SK-N-SH (cell line): ENCODE data around the gene TMCO2. TPM values are rescaled to one million over a fixed set of nuclear protein-coding genes. Genes with fewer than 3 reads are reported as not detected.
A peak's percentile ranks its signal among the peaks of the same experiment; 100 is the strongest.

ENCODE experiments used
- CTCF ChIA-PET: fragments of 300-600, 350-600 bp; formaldehyde crosslinking; extraction: SDS; loops from one replicate; lab custom pipeline; 2021; lab: Yijun Ruan, JAX
- POLR2A ChIA-PET: fragments of 350-600 bp; sonication (Branson Sonifier 250); formaldehyde crosslinking; extraction: SDS; loops from one replicate; lab custom pipeline; 2020; ENCODE audit warnings: antibody characterized with exemption, inconsistent platforms; lab: Yijun Ruan, JAX
- DNase-seq: peaks from one replicate; pipeline ENCODE4 v3.0.0; 2012
- H2AFZ ChIP-seq: fragments of 200-600 bp; sonication (generic); 2 replicates; pipeline ENCODE4 v1.8.1; 2016; ENCODE audit warnings: antibody characterized with exemption, mild to moderate bottlenecking, low read depth
- H3F3A ChIP-seq: fragments of 200-600 bp; sonication (generic); replicated peaks from 2 replicates; pipeline ENCODE3; 2016; ENCODE audit warnings: antibody characterized with exemption, mild to moderate bottlenecking; ENCODE audit not compliant: insufficient read depth
- H3K27ac ChIP-seq, 2 experiments: fragments of 200-500 bp in 1 of 2; fragments of 200-600 bp in 1 of 2; sonication (Bioruptor generic) in 1 of 2; sonication (generic), shearing (Covaris generic) in 1 of 2; 2 replicates each; pipeline versions ENCODE4 v1.5.1 to v1.6.1; 2014 to 2016; ENCODE audit warnings: low read depth in 2 of 2, inconsistent platforms in 1 of 2, low read length in 1 of 2, mild to moderate bottlenecking in 1 of 2, mixed read lengths in 1 of 2
- H3K27me3 ChIP-seq: fragments of 200-600 bp; sonication (generic), shearing (Covaris generic); 2 replicates; pipeline ENCODE4 v1.6.1; 2016; ENCODE audit warnings: mixed run types; ENCODE audit not compliant: insufficient read depth
- H3K36me3 ChIP-seq, 2 experiments: fragments of 200-500 bp in 1 of 2; fragments of 200-600 bp in 1 of 2; sonication (Bioruptor generic) in 1 of 2; sonication (generic) in 1 of 2; replicated peaks in 1 of 2; 2 replicates each; pipeline versions ENCODE3 to v1.5.1; 2014 to 2016; ENCODE audit warnings: low read length in 1 of 2, mild to moderate bottlenecking in 1 of 2; ENCODE audit not compliant: insufficient read depth in 2 of 2, control insufficient read depth in 1 of 2
- H3K4me1 ChIP-seq, 2 experiments: fragments of 200-500 bp in 1 of 2; fragments of 200-600 bp in 1 of 2; sonication (Bioruptor generic) in 1 of 2; sonication (generic), shearing (Covaris generic) in 1 of 2; 2 replicates each; pipeline versions ENCODE4 v1.5.1 to v1.6.1; 2014 to 2016; ENCODE audit warnings: low read depth in 1 of 2, low read length in 1 of 2, mixed run types in 1 of 2; ENCODE audit not compliant: insufficient read depth in 2 of 2, control insufficient read depth in 1 of 2
- H3K4me2 ChIP-seq: fragments of 200-600 bp; sonication (generic), shearing (Covaris generic); 2 replicates; pipeline ENCODE4 v1.6.1; 2017; ENCODE audit warnings: mixed run types
- H3K4me3 ChIP-seq, 2 experiments: fragments of 200-500 bp in 1 of 2; fragments of 200-600 bp in 1 of 2; sonication (Bioruptor generic) in 1 of 2; sonication (generic), shearing (Covaris generic) in 1 of 2; 2 replicates each; pipeline versions ENCODE4 v1.5.1 to v1.8.1; 2014 to 2016; ENCODE audit warnings: low read depth in 2 of 2, inconsistent platforms in 1 of 2, low read length in 1 of 2, mild to moderate bottlenecking in 1 of 2, mixed read lengths in 1 of 2, moderate library complexity in 1 of 2
- H3K79me2 ChIP-seq: fragments of 200-600 bp; sonication (generic); 2 replicates; pipeline ENCODE4 v1.8.1; 2017; ENCODE audit warnings: mild to moderate bottlenecking; ENCODE audit not compliant: insufficient read depth
- H3K9ac ChIP-seq: fragments of 200-600 bp; sonication (generic); 2 replicates; pipeline ENCODE4 v1.6.1; 2017; ENCODE audit warnings: mixed run types
- H3K9me2 ChIP-seq: fragments of 200-600 bp; sonication (generic); 2 replicates; pipeline ENCODE4 v1.6.1; 2017; ENCODE audit warnings: mixed run types
- H3K9me3 ChIP-seq: fragments of 200-600 bp; sonication (generic); 2 replicates; pipeline ENCODE4 v1.6.1; 2017; ENCODE audit warnings: mixed run types, mild to moderate bottlenecking, moderate library complexity
- H4K20me1 ChIP-seq: fragments of 200-600 bp; sonication (generic); 2 replicates; pipeline ENCODE4 v1.6.1; 2017; ENCODE audit warnings: mild to moderate bottlenecking, mixed run types; ENCODE audit not compliant: insufficient read depth
- EP300 ChIP-seq, 2 experiments: IDR thresholded peaks; 2 replicates each; pipeline versions ENCODE4 v1.4.0 to v1.6.1; 2012; ENCODE audit warnings: borderline replicate concordance in 1 of 2, low read depth in 1 of 2, low read length in 1 of 2
- FOSL2 ChIP-seq: IDR thresholded peaks from 2 replicates; pipeline ENCODE4 v1.4.0; 2012; ENCODE audit warnings: low read depth, mild to moderate bottlenecking, moderate library complexity, borderline replicate concordance
- FOXJ3 ChIP-seq: sonication (generic); formaldehyde crosslinking; IDR thresholded peaks from 2 replicates; pipeline ENCODE4 v1.5.1; 2020; ENCODE audit warnings: mild to moderate bottlenecking, missing genetic modification reagents
- FOXM1 ChIP-seq: IDR thresholded peaks from 2 replicates; pipeline ENCODE4 v1.4.0; 2012; ENCODE audit warnings: low read depth, mild to moderate bottlenecking
- GABPA ChIP-seq: IDR thresholded peaks from 2 replicates; pipeline ENCODE4 v1.4.0; 2012; ENCODE audit warnings: low read depth, mild to moderate bottlenecking
- GATA2 ChIP-seq: sonication (generic); formaldehyde crosslinking; IDR thresholded peaks from 2 replicates; pipeline ENCODE4 v1.5.0; 2020; ENCODE audit warnings: mild to moderate bottlenecking, missing genetic modification reagents
- MEF2A ChIP-seq: IDR thresholded peaks from 2 replicates; pipeline ENCODE4 v1.4.0; 2012; ENCODE audit warnings: low read depth, borderline replicate concordance
- NFIC ChIP-seq: IDR thresholded peaks from 2 replicates; pipeline ENCODE4 v1.4.0; 2012; ENCODE audit warnings: borderline replicate concordance
- NRF1 ChIP-seq: IDR thresholded peaks from 2 replicates; pipeline ENCODE4 v1.6.1; 2012; ENCODE audit warnings: low read depth, mild to moderate bottlenecking, low read length
- RCOR1 ChIP-seq: fragments of 150-350 bp; IDR thresholded peaks from 2 replicates; pipeline ENCODE4 v1.6.1; 2017; ENCODE audit warnings: antibody characterized with exemption, low read length
- TAF1 ChIP-seq: IDR thresholded peaks from 2 replicates; pipeline ENCODE4 v1.6.1; 2012; ENCODE audit warnings: low read depth, mild to moderate bottlenecking, low read length, moderate library complexity, borderline replicate concordance
- TEAD4 ChIP-seq: IDR thresholded peaks from 2 replicates; pipeline ENCODE4 v1.4.0; 2012; ENCODE audit warnings: mild to moderate bottlenecking, borderline replicate concordance; ENCODE audit not compliant: insufficient read depth
- WGBS: methylation state at CpG from one replicate; pipeline ENCODE4 v1.1.6; 2017; ENCODE audit warnings: low lambda C conversion rate; 5-methylcytosine and 5-hydroxymethylcytosine counted together
- polyA plus RNA-seq, 3 experiments: library from polyadenylated mRNA; depleted of rRNA; stranded (reverse); fragments of >200 nt; gene quantifications; 2 replicates each; pipeline ENCODE4 v1.2.3, GENCODE V29; 2012
- TF ChIP-seq, protein P1 (sequence below): fragments of 200-600 bp; sonication (generic); IDR thresholded peaks from 2 replicates; pipeline ENCODE4 v1.6.1; 2017; ENCODE audit warnings: antibody characterized with exemption, mild to moderate bottlenecking, moderate library complexity
- TF ChIP-seq, protein P2 (sequence below): fragments of 150-350 bp; IDR thresholded peaks from 2 replicates; pipeline ENCODE4 v1.6.1; 2016; ENCODE audit warnings: mild to moderate bottlenecking, low read depth, low read length
- TF ChIP-seq, protein P3 (sequence below): IDR thresholded peaks from 2 replicates; pipeline ENCODE4 v1.6.1; 2012; ENCODE audit warnings: mild to moderate bottlenecking, low read depth, low read length, moderate library complexity

The TMCO2 gene
- polyA plus RNA-seq, 1 of the 3 experiments (the other 2 are of a cell fraction), result not detected

DNA sequence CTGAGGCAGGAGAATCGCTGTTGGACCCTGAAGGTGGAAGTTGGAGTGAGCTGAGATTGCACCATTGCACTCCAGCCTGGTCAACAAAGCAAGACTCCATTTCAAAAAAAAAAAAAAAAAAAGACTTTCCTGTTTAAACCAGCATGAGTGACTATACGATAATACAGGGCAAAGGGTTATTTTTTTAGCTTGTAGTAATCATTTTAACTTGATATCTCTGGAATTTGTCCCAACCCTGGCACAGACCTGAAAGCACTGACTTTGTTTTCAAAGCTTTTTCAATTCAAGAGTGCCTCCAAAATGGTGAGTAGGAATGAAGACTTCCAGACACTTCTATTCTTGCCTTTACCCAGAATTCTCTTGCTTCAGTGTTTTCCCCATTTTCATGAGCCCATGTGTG, 4.4 kb upstream of the TMCO2 start:
- Histone ChIP-seq H3K4me3 (no peak overlapping the region), H3K79me2 (no peaks in the 10 kb centered on the region), H3K27ac (peak overlapping the region in 1 of 2 experiments; percentile 93; a peak in 2 of 4 replicates), H3F3A (peaks cover 40% of the 10 kb centered on the region), H4K20me1 (no peaks in the 10 kb centered on the region), H3K9me3 (no peaks in the 10 kb centered on the region), H3K27me3 (no peaks in the 10 kb centered on the region), H3K9me2 (no peaks in the 10 kb centered on the region), H3K4me2 (no peak overlapping the region), H3K4me1 (peaks cover 0 to 22% of the 10 kb centered on the region in 2 experiments; a peak in 3 of 4 replicates), H2AFZ (no peak overlapping the region), H3K9ac (no peak overlapping the region), H3K36me3 (peaks cover 0 to 13% of the 10 kb centered on the region in 2 experiments)
- ChIA-PET CTCF (interaction anchor here (0.6 to 1.4 kb wide), 3 partner anchors 37 to 196 kb away, joined by 3 read pairs; no protein-coding TSS in a partner anchor), POLR2A (no interaction called here)
- WGBS, result 43% methylated on average over 2 of the region's 2 CpGs
- DNase-seq, result no peak
- TF ChIP-seq NRF1 (no peak), EP300 (IDR thresholded peaks at IDR 0.05; ENCODE audit: borderline replicate concordance in 1 of 2, low read depth in 1 of 2, low read length in 1 of 2) (no peak)
- TF ChIP-seq, protein P1, sequence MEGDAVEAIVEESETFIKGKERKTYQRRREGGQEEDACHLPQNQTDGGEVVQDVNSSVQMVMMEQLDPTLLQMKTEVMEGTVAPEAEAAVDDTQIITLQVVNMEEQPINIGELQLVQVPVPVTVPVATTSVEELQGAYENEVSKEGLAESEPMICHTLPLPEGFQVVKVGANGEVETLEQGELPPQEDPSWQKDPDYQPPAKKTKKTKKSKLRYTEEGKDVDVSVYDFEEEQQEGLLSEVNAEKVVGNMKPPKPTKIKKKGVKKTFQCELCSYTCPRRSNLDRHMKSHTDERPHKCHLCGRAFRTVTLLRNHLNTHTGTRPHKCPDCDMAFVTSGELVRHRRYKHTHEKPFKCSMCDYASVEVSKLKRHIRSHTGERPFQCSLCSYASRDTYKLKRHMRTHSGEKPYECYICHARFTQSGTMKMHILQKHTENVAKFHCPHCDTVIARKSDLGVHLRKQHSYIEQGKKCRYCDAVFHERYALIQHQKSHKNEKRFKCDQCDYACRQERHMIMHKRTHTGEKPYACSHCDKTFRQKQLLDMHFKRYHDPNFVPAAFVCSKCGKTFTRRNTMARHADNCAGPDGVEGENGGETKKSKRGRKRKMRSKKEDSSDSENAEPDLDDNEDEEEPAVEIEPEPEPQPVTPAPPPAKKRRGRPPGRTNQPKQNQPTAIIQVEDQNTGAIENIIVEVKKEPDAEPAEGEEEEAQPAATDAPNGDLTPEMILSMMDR, result no peak
- TF ChIP-seq, protein P2, sequence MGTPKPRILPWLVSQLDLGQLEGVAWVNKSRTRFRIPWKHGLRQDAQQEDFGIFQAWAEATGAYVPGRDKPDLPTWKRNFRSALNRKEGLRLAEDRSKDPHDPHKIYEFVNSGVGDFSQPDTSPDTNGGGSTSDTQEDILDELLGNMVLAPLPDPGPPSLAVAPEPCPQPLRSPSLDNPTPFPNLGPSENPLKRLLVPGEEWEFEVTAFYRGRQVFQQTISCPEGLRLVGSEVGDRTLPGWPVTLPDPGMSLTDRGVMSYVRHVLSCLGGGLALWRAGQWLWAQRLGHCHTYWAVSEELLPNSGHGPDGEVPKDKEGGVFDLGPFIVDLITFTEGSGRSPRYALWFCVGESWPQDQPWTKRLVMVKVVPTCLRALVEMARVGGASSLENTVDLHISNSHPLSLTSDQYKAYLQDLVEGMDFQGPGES, result no peak

DNA sequence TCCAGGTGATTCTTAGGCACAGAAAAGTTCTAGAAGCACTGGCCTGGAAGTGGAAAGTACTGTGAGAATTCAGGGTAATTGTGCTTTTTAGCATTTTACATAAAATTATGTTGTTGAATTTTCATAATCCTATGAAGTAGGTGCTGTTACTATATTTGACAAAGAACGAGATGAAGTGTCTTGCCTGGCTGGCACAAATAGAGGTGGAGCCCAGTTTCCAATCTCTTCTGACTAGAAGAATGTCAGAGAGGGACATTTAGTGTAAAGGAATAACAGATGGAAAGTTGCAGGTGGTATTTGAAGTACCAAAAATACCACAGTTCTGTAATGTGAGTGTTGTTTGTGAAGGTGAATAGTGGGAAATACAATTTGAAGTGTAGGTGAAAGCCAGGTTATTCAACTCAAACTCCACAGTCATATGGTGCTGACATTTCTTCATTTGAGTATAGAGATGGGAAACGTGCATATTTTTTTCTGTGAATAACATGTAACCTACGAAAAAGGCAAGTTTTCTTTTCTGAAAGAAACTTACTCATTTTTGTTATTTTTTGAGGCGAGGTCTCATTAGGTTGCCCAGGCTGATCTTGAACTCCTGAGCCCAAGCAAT, 3.5 kb upstream of the TMCO2 start:
- H2AFZ ChIP-seq, result no peak overlapping the region
- H4K20me1 ChIP-seq, result no peaks in the 10 kb centered on the region
- H3K4me3 ChIP-seq, result no peak overlapping the region
- peak overlapping the region in 1 of 2 experiments; percentile 93; a peak in 1 of 4 replicates for H3K27ac ChIP-seq
- H3K36me3 ChIP-seq, result peaks cover 0 to 4% of the 10 kb centered on the region in 2 experiments
- H3K79me2 ChIP-seq, result no peaks in the 10 kb centered on the region
- ChIA-PET CTCF (no interaction called here), POLR2A (no interaction called here)
- H3K27me3 ChIP-seq, result no peaks in the 10 kb centered on the region
- H3F3A ChIP-seq, result peaks cover 40% of the 10 kb centered on the region
- no peak for TF ChIP-seq RCOR1
- TF ChIP-seq, protein P3, sequence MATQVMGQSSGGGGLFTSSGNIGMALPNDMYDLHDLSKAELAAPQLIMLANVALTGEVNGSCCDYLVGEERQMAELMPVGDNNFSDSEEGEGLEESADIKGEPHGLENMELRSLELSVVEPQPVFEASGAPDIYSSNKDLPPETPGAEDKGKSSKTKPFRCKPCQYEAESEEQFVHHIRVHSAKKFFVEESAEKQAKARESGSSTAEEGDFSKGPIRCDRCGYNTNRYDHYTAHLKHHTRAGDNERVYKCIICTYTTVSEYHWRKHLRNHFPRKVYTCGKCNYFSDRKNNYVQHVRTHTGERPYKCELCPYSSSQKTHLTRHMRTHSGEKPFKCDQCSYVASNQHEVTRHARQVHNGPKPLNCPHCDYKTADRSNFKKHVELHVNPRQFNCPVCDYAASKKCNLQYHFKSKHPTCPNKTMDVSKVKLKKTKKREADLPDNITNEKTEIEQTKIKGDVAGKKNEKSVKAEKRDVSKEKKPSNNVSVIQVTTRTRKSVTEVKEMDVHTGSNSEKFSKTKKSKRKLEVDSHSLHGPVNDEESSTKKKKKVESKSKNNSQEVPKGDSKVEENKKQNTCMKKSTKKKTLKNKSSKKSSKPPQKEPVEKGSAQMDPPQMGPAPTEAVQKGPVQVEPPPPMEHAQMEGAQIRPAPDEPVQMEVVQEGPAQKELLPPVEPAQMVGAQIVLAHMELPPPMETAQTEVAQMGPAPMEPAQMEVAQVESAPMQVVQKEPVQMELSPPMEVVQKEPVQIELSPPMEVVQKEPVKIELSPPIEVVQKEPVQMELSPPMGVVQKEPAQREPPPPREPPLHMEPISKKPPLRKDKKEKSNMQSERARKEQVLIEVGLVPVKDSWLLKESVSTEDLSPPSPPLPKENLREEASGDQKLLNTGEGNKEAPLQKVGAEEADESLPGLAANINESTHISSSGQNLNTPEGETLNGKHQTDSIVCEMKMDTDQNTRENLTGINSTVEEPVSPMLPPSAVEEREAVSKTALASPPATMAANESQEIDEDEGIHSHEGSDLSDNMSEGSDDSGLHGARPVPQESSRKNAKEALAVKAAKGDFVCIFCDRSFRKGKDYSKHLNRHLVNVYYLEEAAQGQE, result no peak
- no peak for TF ChIP-seq NFIC
- no peak for TF ChIP-seq GABPA
- TF ChIP-seq TAF1, result no peak
- TF ChIP-seq FOXM1, result no peak
- TF ChIP-seq MEF2A, result no peak
- TF ChIP-seq TEAD4, result no peak
- TF ChIP-seq GATA2 (CRISPR knock-in tag), result no peak
- TF ChIP-seq FOXJ3 (CRISPR knock-in tag), result no peak
- TF ChIP-seq FOSL2, result no peak
- TF ChIP-seq EP300 (IDR thresholded peaks at IDR 0.05; ENCODE audit: borderline replicate concordance in 1 of 2, low read depth in 1 of 2, low read length in 1 of 2), result no peak
- no peaks in the 10 kb centered on the region for H3K9me2 ChIP-seq
- no peak for DNase-seq
- H3K9me3 ChIP-seq, result no peaks in the 10 kb centered on the region
- H3K4me2 ChIP-seq, result no peak overlapping the region
- peaks cover 0 to 22% of the 10 kb centered on the region in 2 experiments; a peak in 3 of 4 replicates for H3K4me1 ChIP-seq
- WGBS, result 74% methylated on average over 4 of the region's 4 CpGs
- no peak overlapping the region for H3K9ac ChIP-seq
